GM10847 (cell line): ENCODE measurements around the gene TIMP2.

ENCODE experiments used
- POLR2A ChIP-seq: IDR thresholded peaks from 2 replicates; pipeline ENCODE4 v1.6.1; 2011; ENCODE audit not compliant: insufficient read length; ENCODE audit errors: extremely low read depth

TIMP2 gene

DNA sequence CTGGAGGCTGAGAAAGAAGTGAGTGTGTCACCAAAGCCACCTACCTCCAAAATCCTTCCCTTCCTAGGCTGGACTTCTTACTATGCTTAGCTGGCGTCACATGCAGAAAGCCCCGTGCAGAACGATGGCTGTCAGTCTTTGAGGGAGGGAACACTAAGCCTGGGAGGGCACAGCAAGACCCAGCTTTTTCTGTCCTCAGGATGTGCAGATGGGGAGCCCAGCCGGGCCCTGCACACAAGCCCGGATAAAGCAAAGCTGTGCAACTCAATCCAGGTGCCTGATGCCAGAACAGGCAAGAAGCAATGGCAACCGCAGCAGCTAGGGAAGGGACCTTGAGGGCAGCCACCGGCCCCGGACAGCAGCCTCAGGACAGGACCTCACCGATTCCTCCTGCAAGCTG is 70.7 kb downstream of the TIMP2 start:
- TF ChIP-seq POLR2A = no peak

DNA sequence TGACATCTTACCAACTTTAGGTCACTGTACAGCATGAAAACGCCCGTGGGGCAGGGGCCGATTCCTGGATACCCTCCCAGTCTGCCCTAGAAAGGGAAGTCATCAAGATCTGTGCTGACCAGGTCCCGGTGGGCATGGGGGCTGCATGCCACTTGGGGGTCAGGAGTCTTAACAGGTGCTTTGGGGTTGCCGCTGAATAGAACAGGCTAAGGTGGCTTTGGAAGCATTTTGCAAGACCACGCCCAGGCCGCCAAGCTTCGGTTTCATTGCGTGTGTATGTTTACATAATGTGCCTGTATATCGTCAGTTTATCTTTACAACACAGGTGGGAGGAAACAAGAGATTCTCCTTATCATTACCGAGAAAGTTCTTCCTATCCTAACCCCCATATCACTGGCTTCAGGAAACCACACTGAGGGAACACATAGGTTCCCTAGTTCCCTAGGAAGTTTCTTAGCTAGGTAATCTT is 71.2 kb downstream of the TIMP2 start:
- no peak for TF ChIP-seq POLR2A

GRCh38 chr17:78852709-78853121 is 72.5 kb downstream of the TIMP2 start:
- TF ChIP-seq POLR2A = no peak

GRCh38 chr17:78849026-78849425 is 76.2 kb downstream of the TIMP2 start:
- TF ChIP-seq POLR2A = no peak

- TF ChIP-seq POLR2A = no peak
Observed at GRCh38 chr17:78847052-78847451, 78.1 kb downstream of the TIMP2 start.

DNA sequence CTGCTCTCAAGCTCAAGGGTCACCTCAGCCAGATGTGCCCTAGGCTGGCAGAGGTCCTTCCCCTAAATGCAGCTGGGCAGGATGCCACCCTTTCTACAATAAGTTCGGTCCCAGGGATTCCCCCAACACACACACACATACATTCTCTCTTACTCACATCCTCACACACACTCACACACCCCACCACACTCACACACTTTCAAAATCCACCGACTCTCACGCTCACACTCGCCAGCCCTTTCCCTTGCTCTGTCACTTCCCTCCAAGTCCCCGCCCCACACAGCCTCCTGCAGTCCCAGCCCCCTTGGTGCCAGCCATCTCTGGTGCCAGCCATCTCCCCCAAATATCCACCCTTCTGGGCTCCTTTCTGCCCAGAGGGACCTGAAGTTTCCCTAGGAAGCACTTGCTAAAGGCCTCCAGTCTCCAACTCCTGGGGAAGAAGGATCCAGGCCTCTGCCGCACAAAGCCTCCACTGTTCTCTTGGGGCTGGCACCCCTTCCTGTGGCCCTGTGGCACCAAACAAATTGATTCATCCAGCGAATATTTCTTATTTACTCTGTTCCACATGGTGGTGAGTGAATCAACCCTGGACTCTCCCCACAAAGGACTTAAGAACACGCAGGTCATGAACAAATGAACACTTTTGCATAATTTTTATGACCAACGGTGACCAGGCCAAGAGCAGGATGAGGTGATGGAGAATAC is 80.7 kb downstream of the TIMP2 start:
- TF ChIP-seq POLR2A = no peak

DNA sequence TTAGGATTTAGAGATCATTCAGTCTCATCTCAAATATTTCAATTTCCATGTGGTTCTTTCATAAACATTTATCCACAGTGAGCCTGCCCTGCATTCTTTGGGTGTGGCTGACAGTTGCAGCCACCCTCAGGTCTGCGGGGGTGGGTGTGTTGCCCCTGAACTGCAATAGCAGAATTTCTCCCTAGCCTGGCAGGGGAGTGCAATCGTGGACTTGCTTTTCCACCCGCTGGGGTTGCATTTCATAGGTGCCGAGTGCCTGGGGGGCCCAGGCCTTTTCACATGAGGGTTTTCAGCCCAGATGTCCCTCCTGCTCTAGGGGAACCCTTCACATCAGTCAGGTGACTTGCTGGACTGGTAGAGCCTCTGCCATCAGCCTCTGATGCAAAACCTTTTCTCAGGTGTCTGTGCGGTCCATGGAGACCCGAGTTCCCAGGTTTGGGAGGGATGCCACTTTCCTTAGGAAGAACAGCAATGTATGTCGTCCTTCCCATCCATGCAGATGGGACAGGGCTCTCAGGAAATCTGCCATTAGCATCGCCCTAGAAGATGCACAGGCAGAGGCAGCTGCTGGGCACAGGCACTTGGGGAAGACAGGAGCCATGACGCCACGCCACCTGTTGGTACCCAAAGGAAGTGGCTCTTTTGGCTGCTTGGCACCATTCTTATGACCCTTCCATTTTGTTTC is 82.2 kb downstream of the TIMP2 start:
- no peak for TF ChIP-seq POLR2A

DNA sequence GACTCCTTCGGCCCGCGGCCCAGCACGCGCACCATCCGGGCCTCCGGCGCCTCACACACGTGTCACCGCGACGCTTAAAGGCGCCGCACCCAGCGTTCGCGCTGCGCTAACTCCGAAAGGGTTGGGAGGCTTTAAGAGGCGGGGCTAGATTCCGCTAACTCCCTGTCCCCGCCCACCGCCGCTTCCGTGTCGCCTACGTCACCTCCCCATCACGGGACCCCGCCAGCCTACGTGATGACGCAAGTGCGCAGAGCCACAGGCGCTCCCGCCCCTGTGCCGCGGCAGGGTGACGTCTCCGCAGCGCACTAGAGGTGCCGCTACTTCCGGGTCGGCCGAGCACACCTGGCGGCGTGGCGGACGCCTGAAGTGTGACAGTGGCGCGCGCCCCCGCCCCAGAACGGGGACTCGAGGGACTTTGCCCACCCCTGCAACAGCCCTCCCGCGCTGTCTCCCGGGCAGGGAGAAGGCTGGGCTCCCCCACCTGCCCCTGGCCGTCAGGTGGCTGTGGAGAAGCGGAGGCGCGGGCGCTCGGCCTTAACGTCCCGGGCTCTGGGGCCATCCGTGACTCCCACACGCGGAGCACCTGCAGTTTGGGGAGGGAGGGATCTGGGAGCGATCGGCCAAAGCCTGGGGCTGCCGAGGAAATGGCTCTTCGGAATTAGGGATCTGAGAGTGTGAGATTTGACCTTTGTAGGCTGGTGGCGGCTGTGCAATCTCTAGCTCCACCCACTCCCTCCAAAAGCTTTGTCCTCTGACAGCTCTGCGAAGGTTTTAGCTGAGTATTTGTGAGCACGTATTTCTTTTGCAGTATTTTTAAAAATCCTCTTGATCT is 84.2 kb downstream of the TIMP2 start, which contains the start of gene USP36:
Gene USP36 (minus strand): TSS at position 35 of the 832 bp plus-strand sequence. CDS start 4,451 bp downstream, outside the sequence.
- peak; percentile 83 for TF ChIP-seq POLR2A

DNA sequence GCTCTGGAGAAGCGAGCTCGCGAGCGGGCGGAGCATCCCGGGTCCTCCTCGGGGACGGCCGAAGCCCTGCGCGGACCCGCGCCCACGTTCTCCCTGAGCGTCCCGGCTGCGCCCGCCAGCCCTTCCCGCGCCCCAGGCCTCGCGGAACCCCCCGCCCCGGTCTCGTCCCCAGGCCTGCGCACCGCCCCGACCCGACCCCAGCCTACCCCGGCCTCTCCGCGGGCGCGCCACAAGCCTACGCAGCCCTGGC is 84.7 kb downstream of the TIMP2 start:
- no peak for TF ChIP-seq POLR2A

- TF ChIP-seq POLR2A = no peak
Observed at GRCh38 chr17:78839762-78840529, 85.2 kb downstream of the TIMP2 start.

DNA sequence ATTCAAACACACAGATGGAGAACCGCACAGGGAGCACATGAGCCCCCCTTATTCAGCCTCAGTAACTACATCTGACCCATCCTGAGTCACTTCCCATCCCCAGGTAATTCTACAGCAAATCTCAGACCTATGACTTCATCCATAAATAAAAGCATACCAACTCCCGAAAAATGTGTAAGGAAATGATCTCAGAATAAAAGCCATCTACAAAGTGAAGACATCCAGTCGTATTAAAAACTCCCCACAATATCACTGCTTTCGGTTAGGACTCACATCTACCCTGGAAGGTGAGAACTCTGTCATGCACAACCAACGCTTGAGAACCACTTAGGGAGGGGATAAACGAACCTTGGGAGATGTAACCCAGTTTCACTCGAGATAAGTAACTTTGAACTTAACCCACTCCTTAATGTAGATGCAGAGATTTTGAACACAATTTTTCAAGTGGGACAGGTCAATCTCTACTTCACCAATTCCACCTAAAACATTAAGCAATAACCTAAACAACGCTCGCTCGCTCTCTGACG is 85.9 kb downstream of the TIMP2 start:
- no peak for TF ChIP-seq POLR2A

GRCh38 chr17:78838574-78839005 is 86.6 kb downstream of the TIMP2 start:
- no peak for TF ChIP-seq POLR2A

GRCh38 chr17:78836420-78837021 is 88.7 kb downstream of the TIMP2 start:
- TF ChIP-seq POLR2A = no peak

- no peak for TF ChIP-seq POLR2A
Observed at GRCh38 chr17:78834571-78834970, 90.6 kb downstream of the TIMP2 start.

GRCh38 chr17:78832541-78832810 is 92.7 kb downstream of the TIMP2 start:
- no peak for TF ChIP-seq POLR2A
